ENCODE data around the gene HIVEP3. TPM values are rescaled to one million over a fixed set of nuclear protein-coding genes. Genes with fewer than 3 reads are reported as not detected.

HIVEP3 gene
- total and polyA plus RNA-seq, 7 donors: 0.70 to 3.4 (median 2.1) TPM

DNA sequence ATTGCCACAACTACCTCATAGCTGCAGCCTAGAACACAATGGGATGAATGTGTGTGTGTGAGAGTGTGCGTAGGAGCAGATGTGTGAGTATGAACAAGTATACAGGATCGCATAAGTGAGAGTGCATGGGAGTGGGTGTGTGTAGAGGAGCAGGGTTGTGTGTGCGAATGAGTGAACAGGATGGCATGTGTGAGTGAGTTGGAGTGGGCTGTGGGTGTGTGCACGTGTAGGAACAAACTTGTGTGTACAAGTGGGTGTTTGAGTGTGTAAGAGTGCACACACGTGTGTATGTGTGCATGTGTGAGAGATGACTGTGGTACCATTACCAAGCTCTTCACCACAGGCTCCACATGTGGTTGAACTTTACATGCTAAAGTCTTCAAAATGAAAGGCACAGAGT, 258.8 kb downstream of the HIVEP3 start:
- Histone ChIP-seq H3K9me3 (no peaks in the 10 kb centered on the region), H3K4me3 (no peak overlapping the region), H3K36me3 (ENCODE audit: insufficient read depth in 1 of 2, low read depth in 1 of 2) (no peaks in the 10 kb centered on the region), H3K27ac (no peak overlapping the region), H3K27me3 (ENCODE audit: insufficient read depth in 3 of 3, low read length in 2 of 3) (no peaks in the 10 kb centered on the region), H3K4me1 (peaks cover 12% of the 10 kb centered on the region)
- TF ChIP-seq CTCF (IDR thresholded peaks at IDR 0.05): no peak
- intact Hi-C loops (cut with DNase I): loop anchor here in 1 of 2 donors (2.0 kb wide), 1 partner anchor 23 kb away; no protein-coding TSS in a partner anchor
- ATAC-seq: no peak
- WGBS, 3 donors: 96 to 97% (median 97%) methylated on average over 5 of the region's 5 CpGs
- DNase-seq: no peak

DNA sequence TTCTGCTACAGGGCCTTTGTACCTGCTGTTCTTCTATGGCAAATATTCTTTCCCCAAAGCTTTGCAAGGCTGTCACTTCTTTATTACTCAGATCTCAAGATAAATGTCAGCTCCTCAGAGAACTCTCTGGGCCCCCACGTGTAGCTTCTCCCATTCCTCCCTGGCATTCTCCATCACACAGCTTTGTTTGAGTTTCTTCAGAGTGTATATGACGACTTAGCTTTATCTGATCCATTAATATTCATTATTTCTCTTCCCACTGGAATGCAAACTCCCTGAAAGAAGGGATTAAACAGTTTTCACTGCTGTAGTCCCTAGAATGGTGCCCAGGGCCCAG, 259.6 kb downstream of the HIVEP3 start:
- peaks cover 10% of the 10 kb centered on the region for H3K4me1 ChIP-seq
- H3K27ac ChIP-seq: no peak overlapping the region
- no peak for TF ChIP-seq CTCF (IDR thresholded peaks at IDR 0.05)
- ATAC-seq (no peak), DNase-seq (no peak)
- H3K4me3 ChIP-seq: no peak overlapping the region
- H3K36me3 ChIP-seq (ENCODE audit: insufficient read depth in 1 of 2, low read depth in 1 of 2): no peaks in the 10 kb centered on the region
- 91 to 94% (median 94%) methylated on average over 2 of the region's 2 CpGs for WGBS, 3 donors
- intact Hi-C loops (cut with DNase I): loop anchor here in 1 of 2 donors (2.0 kb wide), 1 partner anchor 22 kb away; no protein-coding TSS in a partner anchor
- no peaks in the 10 kb centered on the region for H3K9me3 ChIP-seq
- no peaks in the 10 kb centered on the region for H3K27me3 ChIP-seq (ENCODE audit: insufficient read depth in 3 of 3, low read length in 2 of 3)

DNA sequence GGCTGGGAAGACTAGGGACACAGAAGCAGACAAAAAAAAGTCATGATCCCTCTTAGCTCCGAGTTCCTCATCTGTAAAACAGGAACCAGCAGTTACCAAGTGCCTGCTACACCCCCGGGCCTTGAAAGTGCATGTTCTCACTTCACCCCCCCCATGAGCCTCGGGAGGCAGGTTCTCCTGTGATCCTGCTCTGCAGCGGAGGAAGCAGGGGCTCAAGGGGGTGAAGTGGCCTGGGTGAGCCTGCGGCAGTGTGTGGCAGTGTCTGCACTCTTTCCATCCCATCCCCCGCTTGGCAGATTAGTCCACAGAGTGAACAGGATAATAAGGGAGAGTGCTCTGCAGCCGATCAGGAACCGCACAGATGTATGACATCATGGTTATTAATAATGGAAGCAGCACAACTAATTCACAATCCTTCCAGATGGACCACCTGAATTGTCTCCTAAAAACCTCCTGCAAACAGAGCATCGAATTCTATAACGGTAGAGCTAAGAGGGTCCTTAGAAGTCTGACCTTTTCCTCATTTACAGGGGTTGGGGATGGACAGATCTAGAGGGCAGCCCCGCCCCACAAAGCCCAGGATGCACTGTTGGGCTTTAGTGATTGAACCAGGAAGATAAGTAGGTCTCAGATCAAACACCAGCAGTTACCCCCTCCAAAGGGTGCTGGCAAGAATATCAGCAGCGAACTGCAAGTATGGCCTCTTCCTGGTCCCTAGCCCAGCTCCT, 260.1 kb downstream of the HIVEP3 start:
- no peak overlapping the region for H3K27ac ChIP-seq
- intact Hi-C loops (cut with DNase I): loop anchor here in 1 of 2 donors (2.0 kb wide), 1 partner anchor 22 kb away; no protein-coding TSS in a partner anchor
- peaks cover 10% of the 10 kb centered on the region for H3K4me1 ChIP-seq
- H3K4me3 ChIP-seq: no peak overlapping the region
- no peaks in the 10 kb centered on the region for H3K27me3 ChIP-seq (ENCODE audit: insufficient read depth in 3 of 3, low read length in 2 of 3)
- H3K9me3 ChIP-seq: no peaks in the 10 kb centered on the region
- DNase-seq (no peak), ATAC-seq (no peak)
- no peak for TF ChIP-seq CTCF (IDR thresholded peaks at IDR 0.05)
- no peaks in the 10 kb centered on the region for H3K36me3 ChIP-seq (ENCODE audit: insufficient read depth in 1 of 2, low read depth in 1 of 2)
- WGBS, 3 donors: 85 to 91% (median 89%) methylated on average over 12 of the region's 12 CpGs

GRCh38 chr1:41657679-41658295, 260.9 kb downstream of the HIVEP3 start:
- TF ChIP-seq CTCF (IDR thresholded peaks at IDR 0.05): no peak
- Histone ChIP-seq H3K27ac (no peak overlapping the region), H3K4me3 (no peak overlapping the region), H3K4me1 (peaks cover 10% of the 10 kb centered on the region), H3K27me3 (ENCODE audit: insufficient read depth in 3 of 3, low read length in 2 of 3) (no peaks in the 10 kb centered on the region), H3K36me3 (ENCODE audit: insufficient read depth in 1 of 2, low read depth in 1 of 2) (no peaks in the 10 kb centered on the region), H3K9me3 (no peaks in the 10 kb centered on the region)
- DNase-seq (no peak), ATAC-seq (no peak)
- intact Hi-C loops (cut with DNase I): loop anchor here in 1 of 2 donors (2.0 kb wide), 1 partner anchor 21 kb away; no protein-coding TSS in a partner anchor
- 95 to 96% (median 95%) methylated on average over 7 of the region's 7 CpGs for WGBS, 3 donors
